ENCODE measurements around the gene ANKMY1. TPM values are rescaled to one million over a fixed set of nuclear protein-coding genes. Genes with fewer than 3 reads are reported as not detected.

The ANKMY1 gene
- total and polyA plus RNA-seq, 7 experiments from 2014 or later, result 7.7 to 83.4 (median 34.8) TPM

- intact Hi-C loops (cut with micrococcal nuclease), result no loop called here
- Mint-ChIP-seq H3K27me3 (no peaks in the 10 kb centered on the region), H3K36me3 (peaks cover 0 to 20% (median 16%) of the 10 kb centered on the region in 5 donors), H3K4me3 (peak overlapping the region in 1 of 10 donors; percentile 29), H3K4me1 (peaks cover 46 to 87% (median 73%) of the 10 kb centered on the region in 7 donors), H3K9me3 (peaks cover 0 to 7% (median 0%) of the 10 kb centered on the region in 11 donors), H3K27ac (peak overlapping the region in 1 of 9 donors; percentile 32)
- ChIA-PET CTCF (interaction anchor here (7.8 kb wide), 1 partner anchor 19 kb away, joined by 61 read pairs; no protein-coding TSS in a partner anchor), POLR2A (interaction anchor here (1.5 to 11.2 kb wide), 2 partner anchors 12 to 21 kb away, joined by 3 to 264 read pairs; partner anchors contain the start of genes ANKMY1 and DUSP28)
- Histone ChIP-seq H3K36me3 (ENCODE audit: control insufficient read depth in 2 of 3, insufficient read depth in 3 of 3, low read length in 3 of 3) (peaks cover 0 to 5% (median 0%) of the 10 kb centered on the region in 3 experiments), H3K4me1 (ENCODE audit: control insufficient read depth in 2 of 2, insufficient read depth in 2 of 2, low read length in 2 of 2) (peaks cover 42 to 47% of the 10 kb centered on the region in 2 donors), H3K27ac (ENCODE audit: low read depth, low read length) (no peak overlapping the region), H3K9me3 (ENCODE audit: control insufficient read depth in 2 of 3, low read length in 3 of 3) (no peaks in the 10 kb centered on the region), H3K27me3 (ENCODE audit: control insufficient read depth in 2 of 2, insufficient read depth in 2 of 2, low read length in 2 of 2) (no peaks in the 10 kb centered on the region), H3K4me3 (ENCODE audit: low read length) (no peak overlapping the region)
- ATAC-seq, result no peak
- no peak for DNase-seq
Observed at GRCh38 chr2:240583774-240584173, 26.0 kb upstream of the ANKMY1 start.

GRCh38 chr2:240582781-240583180 lies 25.0 kb upstream of the ANKMY1 start:
- Mint-ChIP-seq H3K9me3 (peaks cover 0 to 5% (median 0%) of the 10 kb centered on the region in 11 donors), H3K27me3 (no peaks in the 10 kb centered on the region), H3K27ac (peak overlapping the region in 4 of 9 donors; percentile 4 to 76 (median 34)), H3K4me3 (no peak overlapping the region), H3K36me3 (peaks cover 0 to 18% (median 16%) of the 10 kb centered on the region in 5 donors), H3K4me1 (peaks cover 39 to 81% (median 65%) of the 10 kb centered on the region in 7 donors)
- ATAC-seq (no peak), DNase-seq (no peak)
- ChIA-PET POLR2A (interaction anchor here (1.5 to 11.2 kb wide), 3 partner anchors 11 to 20 kb away, joined by 3 to 264 read pairs (median 6); partner anchors contain the start of genes ANKMY1, DUSP28 and RNPEPL1), CTCF (interaction anchor here (7.8 kb wide), 1 partner anchor 18 kb away, joined by 61 read pairs; no protein-coding TSS in a partner anchor)
- no peak overlapping the region for H3K4me3 ChIP-seq (ENCODE audit: low read length)
- H3K4me1 ChIP-seq (ENCODE audit: control insufficient read depth in 2 of 2, insufficient read depth in 2 of 2, low read length in 2 of 2), result peaks cover 33 to 38% of the 10 kb centered on the region in 2 donors
- no peak overlapping the region for H3K27ac ChIP-seq (ENCODE audit: low read depth, low read length)
- no peaks in the 10 kb centered on the region for H3K9me3 ChIP-seq (ENCODE audit: control insufficient read depth in 2 of 3, low read length in 3 of 3)
- intact Hi-C loops (cut with micrococcal nuclease), result loop anchor here in 1 of 2 donors (1.0 kb wide), 1 partner anchor 13 kb away; no protein-coding TSS in a partner anchor
- no peaks in the 10 kb centered on the region for H3K27me3 ChIP-seq (ENCODE audit: control insufficient read depth in 2 of 2, insufficient read depth in 2 of 2, low read length in 2 of 2)
- H3K36me3 ChIP-seq (ENCODE audit: control insufficient read depth in 2 of 3, insufficient read depth in 3 of 3, low read length in 3 of 3), result peaks cover 0 to 15% (median 0%) of the 10 kb centered on the region in 3 experiments

- Mint-ChIP-seq H3K27ac (peak overlapping the region in 4 of 9 donors; percentile 14 to 76 (median 38)), H3K4me1 (peaks cover 35 to 73% (median 57%) of the 10 kb centered on the region in 7 donors), H3K9me3 (peaks cover 0 to 5% (median 0%) of the 10 kb centered on the region in 11 donors), H3K4me3 (no peak overlapping the region), H3K27me3 (no peaks in the 10 kb centered on the region), H3K36me3 (peaks cover 0 to 20% (median 16%) of the 10 kb centered on the region in 5 donors)
- intact Hi-C loops (cut with micrococcal nuclease), result loop anchor here in 1 of 2 donors (1.0 kb wide), 1 partner anchor 13 kb away; no protein-coding TSS in a partner anchor
- ATAC-seq (no peak), DNase-seq (no peak)
- Histone ChIP-seq H3K4me1 (ENCODE audit: control insufficient read depth in 2 of 2, insufficient read depth in 2 of 2, low read length in 2 of 2) (peaks cover 27 to 31% of the 10 kb centered on the region in 2 donors), H3K36me3 (ENCODE audit: control insufficient read depth in 2 of 3, insufficient read depth in 3 of 3, low read length in 3 of 3) (peaks cover 0 to 24% (median 0%) of the 10 kb centered on the region in 3 experiments), H3K27me3 (ENCODE audit: control insufficient read depth in 2 of 2, insufficient read depth in 2 of 2, low read length in 2 of 2) (no peaks in the 10 kb centered on the region), H3K27ac (ENCODE audit: low read depth, low read length) (no peak overlapping the region), H3K9me3 (ENCODE audit: control insufficient read depth in 2 of 3, low read length in 3 of 3) (no peaks in the 10 kb centered on the region), H3K4me3 (ENCODE audit: low read length) (no peak overlapping the region)
- CTCF ChIA-PET, result interaction anchor here (0.6 kb wide), 1 partner anchor 57 kb away, joined by 3 read pairs; no protein-coding TSS in a partner anchor
- POLR2A ChIA-PET, result interaction anchor here (1.9 to 11.2 kb wide), 2 partner anchors 13 to 19 kb away, joined by 6 to 264 read pairs; partner anchors contain the start of genes ANKMY1, DUSP28 and RNPEPL1
Observed at GRCh38 chr2:240581811-240582210, 24.0 kb upstream of the ANKMY1 start.

GRCh38 chr2:240579771-240580614 lies 22.2 kb upstream of the ANKMY1 start:
- peaks cover 19 to 22% of the 10 kb centered on the region in 2 donors for H3K4me1 ChIP-seq (ENCODE audit: control insufficient read depth in 2 of 2, insufficient read depth in 2 of 2, low read length in 2 of 2)
- peaks cover 0 to 18% (median 16%) of the 10 kb centered on the region in 5 donors for H3K36me3 Mint-ChIP-seq
- H3K9me3 Mint-ChIP-seq, result peaks cover 0 to 5% (median 0%) of the 10 kb centered on the region in 11 donors
- H3K27ac Mint-ChIP-seq, result peak overlapping the region; percentile 36 to 87 (median 78)
- peak overlapping the region in 9 of 10 donors; percentile 9 to 58 (median 45) for H3K4me3 Mint-ChIP-seq
- DNase-seq (peak; percentile 52 to 81 (median 67)), ATAC-seq (peak; percentile 91)
- peaks cover 2 to 40% (median 7%) of the 10 kb centered on the region in 3 experiments for H3K36me3 ChIP-seq (ENCODE audit: control insufficient read depth in 2 of 3, insufficient read depth in 3 of 3, low read length in 3 of 3)
- intact Hi-C loops (cut with micrococcal nuclease), result loop anchor here in 1 of 2 donors (1.0 to 2.0 kb wide), 3 partner anchors 14 to 65 kb away; no protein-coding TSS in a partner anchor
- H3K4me3 ChIP-seq (ENCODE audit: low read length), result no peak overlapping the region
- H3K9me3 ChIP-seq (ENCODE audit: control insufficient read depth in 2 of 3, low read length in 3 of 3), result no peaks in the 10 kb centered on the region
- POLR2A ChIA-PET, result interaction anchor here (0.5 to 11.2 kb wide), 7 partner anchors 8 to 66 kb away, joined by 3 to 264 read pairs (median 7); partner anchors contain the start of genes ANKMY1, DUSP28 and RNPEPL1
- peak overlapping the region; percentile 33 for H3K27ac ChIP-seq (ENCODE audit: low read depth, low read length)
- no peaks in the 10 kb centered on the region for H3K27me3 Mint-ChIP-seq
- H3K27me3 ChIP-seq (ENCODE audit: control insufficient read depth in 2 of 2, insufficient read depth in 2 of 2, low read length in 2 of 2), result no peaks in the 10 kb centered on the region
- H3K4me1 Mint-ChIP-seq, result peaks cover 33 to 62% (median 48%) of the 10 kb centered on the region in 7 donors
- CTCF ChIA-PET, result interaction anchor here (1.3 to 2.0 kb wide), 4 partner anchors 14 to 66 kb away, joined by 3 to 18 read pairs (median 8); no protein-coding TSS in a partner anchor

- peak overlapping the region; percentile 36 to 87 (median 78) for H3K27ac Mint-ChIP-seq
- peaks cover 7 to 48% (median 8%) of the 10 kb centered on the region in 3 experiments for H3K36me3 ChIP-seq (ENCODE audit: control insufficient read depth in 2 of 3, insufficient read depth in 3 of 3, low read length in 3 of 3)
- ChIA-PET CTCF (interaction anchor here (0.7 to 2.0 kb wide), 5 partner anchors 13 to 65 kb away, joined by 3 to 18 read pairs (median 8); no protein-coding TSS in a partner anchor), POLR2A (interaction anchor here (0.5 to 11.2 kb wide), 6 partner anchors 9 to 65 kb away, joined by 4 to 264 read pairs (median 8); partner anchors contain the start of genes ANKMY1, DUSP28 and RNPEPL1)
- peaks cover 0 to 18% (median 16%) of the 10 kb centered on the region in 5 donors for H3K36me3 Mint-ChIP-seq
- no peak overlapping the region for H3K4me3 ChIP-seq (ENCODE audit: low read length)
- no peaks in the 10 kb centered on the region for H3K27me3 ChIP-seq (ENCODE audit: control insufficient read depth in 2 of 2, insufficient read depth in 2 of 2, low read length in 2 of 2)
- intact Hi-C loops (cut with micrococcal nuclease), result loop anchor here in 1 of 2 donors (1.0 to 2.0 kb wide), 3 partner anchors 13 to 64 kb away; no protein-coding TSS in a partner anchor
- no peak for ATAC-seq
- H3K9me3 Mint-ChIP-seq, result peaks cover 0 to 5% (median 0%) of the 10 kb centered on the region in 11 donors
- peaks cover 26 to 54% (median 40%) of the 10 kb centered on the region in 7 donors for H3K4me1 Mint-ChIP-seq
- DNase-seq, result no peak
- H3K4me1 ChIP-seq (ENCODE audit: control insufficient read depth in 2 of 2, insufficient read depth in 2 of 2, low read length in 2 of 2), result peaks cover 14 to 15% of the 10 kb centered on the region in 2 donors
- peak overlapping the region in 8 of 10 donors; percentile 9 to 58 (median 45) for H3K4me3 Mint-ChIP-seq
- H3K9me3 ChIP-seq (ENCODE audit: control insufficient read depth in 2 of 3, low read length in 3 of 3), result no peaks in the 10 kb centered on the region
- H3K27me3 Mint-ChIP-seq, result no peaks in the 10 kb centered on the region
- peak overlapping the region; percentile 38 for H3K27ac ChIP-seq (ENCODE audit: low read depth, low read length)
Observed at GRCh38 chr2:240579071-240579762, 21.4 kb upstream of the ANKMY1 start.

All from naive thymus-derived CD4-positive, alpha-beta T cell (primary cell).